H1 (cell line): ENCODE measurements around the gene MACROD2. TPM values are rescaled to one million over a fixed set of nuclear protein-coding genes. Genes with fewer than 3 reads are reported as not detected.

Source experiments
- CTCF ChIA-PET: fragments of 300-600 bp; sonication (Branson Sonifier 250); formaldehyde crosslinking; loops from one replicate; lab custom pipeline; 2021; ENCODE audit not compliant: partially characterized antibody; lab: Charles Lee
- POLR2A ChIA-PET: fragments of 300-600 bp; sonication (Branson Sonifier 250); formaldehyde crosslinking; loops from one replicate; lab custom pipeline; 2021; ENCODE audit warnings: inconsistent platforms; ENCODE audit not compliant: partially characterized antibody; lab: Charles Lee
- DNase-seq, 2 experiments: peaks; one replicate each; pipeline versions ENCODE4 v3.0.0 to v3.0.0-alpha.2; 2010 to 2022; ENCODE audit warnings: low spot score in 2 of 2, low read depth in 1 of 2, mixed read lengths in 1 of 2
- FAIRE-seq: peaks from 2 replicates; lab custom pipeline; 2011; peaks lifted over from hg19 to GRCh38; lab: Jason Lieb, UNC
- H2AFZ ChIP-seq: 2 replicates; pipeline ENCODE4 v1.8.1; 2012; ENCODE audit warnings: low read length, inconsistent platforms
- H2AK5ac ChIP-seq: 2 replicates; pipeline ENCODE4 v1.6.1; 2013; ENCODE audit warnings: low read depth, low read length
- H2BK120ac ChIP-seq: replicated peaks from 2 replicates; pipeline ENCODE3; 2013; ENCODE audit warnings: low read depth, low read length, inconsistent platforms
- H2BK12ac ChIP-seq: 2 replicates; pipeline ENCODE4 v1.6.1; 2013; ENCODE audit warnings: low read depth, low read length
- H2BK15ac ChIP-seq: 2 replicates; pipeline ENCODE4 v1.6.1; 2013; ENCODE audit warnings: low read length
- H2BK20ac ChIP-seq: 2 replicates; pipeline ENCODE4 v1.6.1; 2013; ENCODE audit warnings: low read length
- H2BK5ac ChIP-seq: 2 replicates; pipeline ENCODE4 v1.6.1; 2013; ENCODE audit warnings: low read depth, low read length
- H3K14ac ChIP-seq: 2 replicates; pipeline ENCODE4 v1.6.1; 2013; ENCODE audit warnings: inconsistent platforms; ENCODE audit not compliant: insufficient read length
- H3K18ac ChIP-seq: 2 replicates; pipeline ENCODE4 v1.6.1; 2013; ENCODE audit warnings: low read length; ENCODE audit errors: extremely low read depth
- H3K23ac ChIP-seq: 2 replicates; pipeline ENCODE4 v1.6.1; 2013; ENCODE audit warnings: inconsistent platforms; ENCODE audit not compliant: insufficient read length
- H3K23me2 ChIP-seq: 2 replicates; pipeline ENCODE4 v1.6.1; 2013; ENCODE audit warnings: low read depth, low read length
- H3K27ac ChIP-seq: 2 replicates; pipeline ENCODE4 v1.6.1; 2011; ENCODE audit warnings: low read depth, low read length, inconsistent platforms
- H3K27me3 ChIP-seq, 4 experiments: replicated peaks in 1 of 4; 1 replicate in 1 of 4; 2 replicates in 3 of 4; pipeline versions ENCODE4 v1.6.1 to v1.8.1; 2011 to 2013; ENCODE audit warnings: low read length in 3 of 4, mild to moderate bottlenecking in 3 of 4, inconsistent platforms in 2 of 4, mixed read lengths in 2 of 4, moderate library complexity in 1 of 4; ENCODE audit not compliant: control insufficient read depth in 3 of 4, insufficient read depth in 3 of 4; ENCODE audit errors: extremely low read depth in 1 of 4
- H3K36me3 ChIP-seq, 4 experiments: 2 replicates each; pipeline versions ENCODE4 v1.6.1 to v1.8.1; 2011 to 2013; ENCODE audit warnings: mild to moderate bottlenecking in 4 of 4, low read length in 3 of 4, moderate library complexity in 2 of 4, control low read depth in 1 of 4, inconsistent platforms in 1 of 4; ENCODE audit not compliant: insufficient read depth in 4 of 4, control insufficient read depth in 2 of 4
- H3K4ac ChIP-seq: replicated peaks from 2 replicates; pipeline ENCODE3; 2013; ENCODE audit warnings: low read length, low read depth, mixed read lengths, inconsistent platforms; ENCODE audit not compliant: insufficient read length
- H3K4me1 ChIP-seq, 4 experiments: replicated peaks in 1 of 4; 1 replicate in 1 of 4; 2 replicates in 3 of 4; pipeline versions ENCODE4 v1.6.1 to v1.8.1; 2011 to 2013; ENCODE audit warnings: low read length in 3 of 4, inconsistent platforms in 2 of 4, mixed read lengths in 1 of 4; ENCODE audit not compliant: insufficient read depth in 4 of 4, control insufficient read depth in 3 of 4
- H3K4me2 ChIP-seq, 2 experiments: 2 replicates each; pipeline versions ENCODE4 v1.6.1 to v1.8.1; 2011 to 2013; ENCODE audit warnings: low read depth in 2 of 2, low read length in 2 of 2, control low read depth in 1 of 2, inconsistent platforms in 1 of 2, mild to moderate bottlenecking in 1 of 2; ENCODE audit not compliant: insufficient read depth in 1 of 2
- H3K4me3 ChIP-seq, 4 experiments: fragments of 200-600, 300-600 bp in 1 of 4; sonication (generic), shearing (Covaris generic), sonication (Bioruptor Twin) in 1 of 4; 2 replicates each; pipeline versions ENCODE4 v1.5.1 to v1.8.1; 2011 to 2016; ENCODE audit warnings: low read length in 4 of 4, low read depth in 3 of 4, control low read depth in 2 of 4, inconsistent platforms in 2 of 4, mild to moderate bottlenecking in 2 of 4, mixed read lengths in 1 of 4, moderate library complexity in 1 of 4; ENCODE audit not compliant: insufficient read depth in 2 of 4; ENCODE audit errors: extremely low read depth in 1 of 4
- H3K56ac ChIP-seq: replicated peaks from 2 replicates; pipeline ENCODE3; 2013; ENCODE audit warnings: low read depth, mild to moderate bottlenecking, mixed read lengths, low read length, inconsistent platforms; ENCODE audit not compliant: insufficient read length
- H3K79me1 ChIP-seq: 2 replicates; pipeline ENCODE4 v1.6.1; 2013; ENCODE audit warnings: low read depth, low read length, control low read depth
- H3K79me2 ChIP-seq, 2 experiments: 2 replicates each; pipeline versions ENCODE4 v1.6.1 to v1.8.1; 2012 to 2013; ENCODE audit warnings: low read length in 2 of 2, mild to moderate bottlenecking in 2 of 2, inconsistent platforms in 1 of 2; ENCODE audit not compliant: insufficient read depth in 2 of 2, control insufficient read depth in 1 of 2
- H3K9ac ChIP-seq, 4 experiments: replicated peaks in 1 of 4; 1 replicate in 1 of 4; 2 replicates in 3 of 4; pipeline versions ENCODE4 v1.6.1 to v1.8.1; 2011 to 2013; ENCODE audit warnings: low read depth in 3 of 4, low read length in 3 of 4, control low read depth in 2 of 4, mild to moderate bottlenecking in 2 of 4, moderate library complexity in 2 of 4, inconsistent platforms in 1 of 4; ENCODE audit errors: extremely low read depth in 1 of 4
- H3K9me3 ChIP-seq, 2 experiments: 2 replicates each; pipeline versions ENCODE4 v1.6.1 to v1.8.1; 2012 to 2013; ENCODE audit warnings: mild to moderate bottlenecking in 2 of 2, moderate library complexity in 2 of 2, control low read depth in 1 of 2, inconsistent platforms in 1 of 2, low read depth in 1 of 2, low read length in 1 of 2, mixed read lengths in 1 of 2; ENCODE audit not compliant: insufficient read depth in 2 of 2
- H4K20me1 ChIP-seq, 2 experiments: replicated peaks in 1 of 2; 2 replicates each; pipeline versions ENCODE3 to v1.8.1; 2011 to 2013; ENCODE audit warnings: inconsistent platforms in 2 of 2, low read length in 2 of 2, mild to moderate bottlenecking in 1 of 2; ENCODE audit not compliant: insufficient read depth in 2 of 2, control insufficient read depth in 1 of 2
- H4K5ac ChIP-seq: 2 replicates; pipeline ENCODE4 v1.6.1; 2013; ENCODE audit warnings: low read length, low read depth, mixed read lengths, inconsistent platforms; ENCODE audit not compliant: insufficient read length
- H4K8ac ChIP-seq: 2 replicates; pipeline ENCODE4 v1.8.0; 2013; ENCODE audit warnings: mild to moderate bottlenecking, moderate library complexity, low read length, inconsistent platforms; ENCODE audit not compliant: insufficient read depth; ENCODE audit errors: extremely low read depth
- H4K91ac ChIP-seq: replicated peaks from 2 replicates; pipeline ENCODE3; 2013; ENCODE audit warnings: low read length, mixed read lengths, inconsistent platforms; ENCODE audit not compliant: insufficient read length
- CBX8 ChIP-seq: fragments of 300-800, 300-1000 bp; sonication (generic); IDR thresholded peaks from 2 replicates; pipeline ENCODE4 v1.7.1; 2016; ENCODE audit warnings: low read depth, low read length, borderline replicate concordance
- POLR2A ChIP-seq, 2 experiments: IDR thresholded peaks; 1 replicate in 1 of 2; 2 replicates in 1 of 2; pipeline ENCODE4 v1.6.1; 2011; ENCODE audit warnings: low read depth in 2 of 2, low read length in 2 of 2, mild to moderate bottlenecking in 2 of 2; ENCODE audit errors: control extremely low read depth in 1 of 2
- RAD21 ChIP-seq, 2 experiments: IDR thresholded peaks in 1 of 2; conservative IDR thresholded peaks in 1 of 2; 2 replicates each; pipeline ENCODE4 v1.6.1; 2011; ENCODE audit warnings: low read depth in 2 of 2, low read length in 2 of 2, improper control_type of control experiment in 1 of 2, inconsistent platforms in 1 of 2, mild to moderate bottlenecking in 1 of 2, moderate library complexity in 1 of 2
- WGBS, 2 experiments: shearing (Covaris generic) in 1 of 2; methylation state at CpG; one replicate each; pipeline versions ENCODE4 v1.1.6 to v1.1.7; 2013 to 2015; ENCODE audit warnings: low lambda C conversion rate in 2 of 2, mixed read lengths in 2 of 2, inconsistent platforms in 1 of 2, low coverage in 1 of 2, missing lambda C conversion rate in 1 of 2; ENCODE audit not compliant: insufficient replicate concordance in 2 of 2, insufficient coverage in 1 of 2, insufficient read length in 1 of 2; ENCODE audit errors: extremely low coverage in 1 of 2, missing lambda C conversion rate in 1 of 2; 5-methylcytosine and 5-hydroxymethylcytosine counted together
- polyA plus RNA-seq, 7 experiments: library from polyadenylated mRNA; depleted of rRNA in 3 of 7; stranded (reverse) in 5 of 7; unstranded in 2 of 7; fragments of >200 nt in 5 of 7; fragments of 200-250 nt in 2 of 7; gene quantifications; 1 replicate in 5 of 7; 2 replicates in 1 of 7; 4 replicates in 1 of 7; pipeline versions ENCODE4 v1.2.1 to v1.2.3, GENCODE V29; 2011 to 2013; ENCODE audit warnings: missing spikeins in 2 of 7, mixed read lengths in 2 of 7
- total RNA-seq: library from RNA; stranded (reverse); fragmentation: NEBNext Ultra II Directional; extraction: Animal tissue kit (Norgen Biotek cat#: 25700); gene quantifications from 2 replicates; pipeline ENCODE4 v1.2.1, GENCODE V29; 2021

Gene MACROD2
- total and polyA plus RNA-seq, 2 of the 8 experiments (the other 6 are each of a cell fraction or from before 2014, with no cell fraction given) = 0.70 to 3.9 TPM

DNA sequence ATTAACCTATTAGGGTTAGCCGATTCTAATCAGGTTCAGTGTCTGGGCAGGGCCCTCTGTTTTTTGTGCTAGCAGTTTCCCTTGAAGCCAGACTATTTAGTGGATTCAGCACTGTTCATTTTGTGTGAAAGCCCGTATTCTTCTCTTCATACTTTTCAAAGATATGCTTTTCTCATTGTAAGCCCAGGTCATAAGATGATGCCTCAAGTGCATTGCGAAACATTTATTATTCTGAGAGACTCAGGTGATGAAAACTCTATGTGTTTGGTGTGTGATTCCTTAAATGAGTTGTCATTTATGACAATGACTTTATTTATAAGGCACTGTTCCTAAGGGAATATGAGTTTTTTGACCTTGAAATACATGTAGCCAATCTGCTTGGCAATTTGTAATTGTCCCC is 1193.1 kb downstream of the MACROD2 start:
- Histone ChIP-seq H3K4me3 (no peak overlapping the region), H4K20me1 (no peaks in the 10 kb centered on the region), H3K27me3 (no peaks in the 10 kb centered on the region), H4K8ac (no peak overlapping the region), H2AK5ac (no peak overlapping the region), H3K4me2 (no peak overlapping the region), H2BK5ac (no peak overlapping the region), H3K9ac (no peak overlapping the region), H2BK12ac (no peak overlapping the region), H3K79me1 (no peaks in the 10 kb centered on the region), H3K36me3 (no peaks in the 10 kb centered on the region), H4K91ac (no peak overlapping the region), H3K18ac (no peak overlapping the region), H3K56ac (no peak overlapping the region), H2BK20ac (no peak overlapping the region), H3K27ac (no peak overlapping the region)
- POLR2A ChIA-PET = no interaction called here
- DNase-seq = no peak
- WGBS, 2 experiments = 93% methylated on average over 3 of the region's 3 CpGs; no CpG with 5 or more reads in 1 of the 2 experiments
- CTCF ChIA-PET = no interaction called here
- TF ChIP-seq RAD21 (IDR thresholded peaks at IDR 0.05 in 1 of 2, conservative IDR thresholded peaks at IDR 0.05 in 1 of 2; ENCODE audit: low read depth in 2 of 2, low read length in 2 of 2) = no peak
- TF ChIP-seq CBX8 = no peak
- no peak for TF ChIP-seq POLR2A (IDR thresholded peaks at IDR 0.05; ENCODE audit: control extremely low read depth in 1 of 2, low read depth in 2 of 2, low read length in 2 of 2)
- TF ChIP-seq, all 59 proteins: peak for 0
- no peaks in the 10 kb centered on the region for H3K9me3 ChIP-seq
- no peak overlapping the region for H3K14ac ChIP-seq
- peaks cover 0 to 4% (median 0%) of the 10 kb centered on the region in 4 experiments; a peak in 2 of 7 replicates for H3K4me1 ChIP-seq
- no peak overlapping the region for H2BK15ac ChIP-seq
- no peaks in the 10 kb centered on the region for H3K23me2 ChIP-seq
- FAIRE-seq = no peak
- H2AFZ ChIP-seq = no peak overlapping the region
- no peak overlapping the region for H4K5ac ChIP-seq
- H3K23ac ChIP-seq = no peak overlapping the region
- no peak overlapping the region for H2BK120ac ChIP-seq
- H3K79me2 ChIP-seq = no peaks in the 10 kb centered on the region
- no peak overlapping the region for H3K4ac ChIP-seq
